ENCODE data around the gene SLC19A1. TPM values are rescaled to one million over a fixed set of nuclear protein-coding genes. Genes with fewer than 3 reads are reported as not detected.

The SLC19A1 gene
- total RNA-seq, 2 experiments from 2014 or later: 53.2 to 60.2 TPM

GRCh38 chr21:45479691-45480675, 62.3 kb downstream of the SLC19A1 start:
- H3K27ac Mint-ChIP-seq: peak overlapping the region; percentile 94
- H3K4me3 Mint-ChIP-seq: peak overlapping the region; percentile 75
- CTCF ChIA-PET: interaction anchor here (3.5 kb wide), 1 partner anchor 112 kb away, joined by 14 read pairs; no protein-coding TSS in a partner anchor
- no peaks in the 10 kb centered on the region for H3K9me3 Mint-ChIP-seq (ENCODE audit: low read depth)
- H3K27me3 Mint-ChIP-seq: no peaks in the 10 kb centered on the region
- ATAC-seq (peak; percentile 9), DNase-seq (peak; percentile 60)
- peaks cover 44% of the 10 kb centered on the region for H3K4me1 Mint-ChIP-seq
- no peaks in the 10 kb centered on the region for H3K36me3 Mint-ChIP-seq

- Mint-ChIP-seq H3K27me3 (no peaks in the 10 kb centered on the region), H3K9me3 (ENCODE audit: low read depth) (peaks cover 3% of the 10 kb centered on the region), H3K36me3 (no peaks in the 10 kb centered on the region), H3K4me1 (peaks cover 40% of the 10 kb centered on the region), H3K4me3 (peak overlapping the region; percentile 75), H3K27ac (peak overlapping the region; percentile 94)
- no peak for ATAC-seq
- CTCF ChIA-PET: interaction anchor here (0.5 to 3.5 kb wide), 8 partner anchors 12 to 495 kb away, joined by 3 to 14 read pairs (median 4); no protein-coding TSS in a partner anchor
- DNase-seq: no peak
These were observed 63.2 kb downstream of the SLC19A1 start for GRCh38 chr21:45478816-45479669.

GRCh38 chr21:45478115-45478801, 64.0 kb downstream of the SLC19A1 start:
- Mint-ChIP-seq H3K9me3 (ENCODE audit: low read depth) (peaks cover 3% of the 10 kb centered on the region), H3K36me3 (no peaks in the 10 kb centered on the region), H3K27ac (peak overlapping the region; percentile 94), H3K4me3 (peak overlapping the region; percentile 75), H3K27me3 (no peaks in the 10 kb centered on the region), H3K4me1 (peaks cover 34% of the 10 kb centered on the region)
- DNase-seq (peak; percentile 87), ATAC-seq (peak; percentile 72)
- CTCF ChIA-PET: interaction anchor here (0.5 to 3.5 kb wide), 11 partner anchors 11 to 495 kb away, joined by 3 to 14 read pairs (median 3); no protein-coding TSS in a partner anchor

DNA sequence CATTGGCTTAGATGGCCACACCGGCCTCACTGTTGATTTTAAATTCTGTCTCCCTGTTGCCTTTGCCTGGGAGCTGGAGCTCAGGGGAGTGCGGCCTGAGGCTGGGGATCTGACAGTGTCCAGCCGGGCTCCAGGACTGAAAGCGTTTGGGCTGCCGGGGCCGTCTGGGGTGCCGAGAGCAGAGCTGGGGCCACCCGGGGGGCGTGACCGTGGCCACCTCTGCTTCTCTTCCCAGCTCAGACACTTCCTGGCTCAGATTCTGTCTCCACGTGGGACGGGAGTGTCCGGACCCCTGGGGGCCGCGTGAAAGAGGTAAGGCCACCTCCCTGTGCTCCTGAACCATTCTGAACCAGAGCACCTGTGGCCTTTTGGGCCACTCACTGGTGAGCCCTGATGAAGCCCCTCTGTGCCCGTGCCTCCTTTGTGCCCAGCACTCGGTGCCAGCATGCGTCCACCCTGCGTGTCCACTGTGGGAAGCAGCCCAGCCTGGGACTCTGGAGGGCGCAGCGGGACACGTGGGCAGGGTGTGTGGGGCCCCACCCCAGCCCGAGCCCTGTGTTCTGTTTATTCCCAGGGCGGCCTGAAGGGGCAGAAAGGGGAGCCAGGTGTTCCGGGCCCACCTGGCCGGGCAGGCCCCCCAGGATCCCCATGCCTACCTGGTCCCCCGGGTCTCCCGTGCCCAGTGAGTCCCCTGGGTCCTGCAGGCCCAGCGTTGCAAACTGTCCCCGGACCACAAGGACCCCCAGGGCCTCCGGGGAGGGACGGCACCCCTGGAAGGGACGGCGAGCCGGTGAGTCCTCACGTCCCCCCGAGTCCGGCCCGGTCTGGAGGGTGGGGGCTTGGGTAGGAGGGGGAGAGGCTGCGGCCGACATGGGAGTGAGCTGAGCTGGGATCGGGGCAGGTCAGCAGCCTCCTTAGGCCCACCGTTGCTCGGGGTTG, 64.8 kb downstream of the SLC19A1 start:
- Mint-ChIP-seq H3K4me3 (peak overlapping the region; percentile 75), H3K36me3 (no peaks in the 10 kb centered on the region), H3K27ac (peak overlapping the region; percentile 94), H3K4me1 (peaks cover 28% of the 10 kb centered on the region), H3K27me3 (no peaks in the 10 kb centered on the region), H3K9me3 (ENCODE audit: low read depth) (peaks cover 3% of the 10 kb centered on the region)
- no peak for DNase-seq
- CTCF ChIA-PET: interaction anchor here (0.8 to 3.5 kb wide), 8 partner anchors 11 to 339 kb away, joined by 3 to 14 read pairs (median 4); no protein-coding TSS in a partner anchor
- ATAC-seq: no peak

DNA sequence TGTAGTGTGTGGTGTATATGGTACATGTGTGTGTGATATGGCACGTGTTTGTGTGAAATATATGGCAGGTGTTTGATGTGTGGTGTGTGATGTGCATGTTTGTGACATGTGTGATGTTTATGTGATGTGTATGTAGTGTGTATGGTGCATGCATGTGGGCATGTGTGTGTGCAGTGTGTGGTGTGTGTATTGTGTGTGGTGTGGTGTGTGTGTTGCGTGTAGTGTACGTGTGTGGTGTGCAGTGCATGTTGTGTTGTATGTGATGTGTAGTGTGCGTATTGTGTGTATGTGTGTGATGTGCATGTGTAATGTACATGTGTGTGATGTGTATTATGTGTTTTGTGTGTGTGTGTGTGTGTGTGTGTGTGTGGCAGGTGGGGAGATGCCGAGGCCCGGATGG, 65.7 kb downstream of the SLC19A1 start:
- Mint-ChIP-seq H3K4me1 (peaks cover 24% of the 10 kb centered on the region), H3K36me3 (no peaks in the 10 kb centered on the region), H3K9me3 (ENCODE audit: low read depth) (peaks cover 3% of the 10 kb centered on the region), H3K27ac (no peak overlapping the region), H3K4me3 (no peak overlapping the region), H3K27me3 (no peaks in the 10 kb centered on the region)
- CTCF ChIA-PET: no interaction called here
- DNase-seq: no peak
- ATAC-seq: no peak

- peaks cover 26% of the 10 kb centered on the region for H3K4me1 Mint-ChIP-seq
- CTCF ChIA-PET: no interaction called here
- DNase-seq: no peak
- no peaks in the 10 kb centered on the region for H3K36me3 Mint-ChIP-seq
- no peaks in the 10 kb centered on the region for H3K27me3 Mint-ChIP-seq
- H3K27ac Mint-ChIP-seq: no peak overlapping the region
- ATAC-seq: no peak
- peaks cover 3% of the 10 kb centered on the region for H3K9me3 Mint-ChIP-seq (ENCODE audit: low read depth)
- no peak overlapping the region for H3K4me3 Mint-ChIP-seq
These were observed 66.3 kb downstream of the SLC19A1 start for GRCh38 chr21:45475797-45476570.

- peaks cover 26% of the 10 kb centered on the region for H3K4me1 Mint-ChIP-seq
- H3K27me3 Mint-ChIP-seq: no peaks in the 10 kb centered on the region
- no peak for ATAC-seq
- H3K36me3 Mint-ChIP-seq: no peaks in the 10 kb centered on the region
- CTCF ChIA-PET: no interaction called here
- no peak overlapping the region for H3K27ac Mint-ChIP-seq
- H3K9me3 Mint-ChIP-seq (ENCODE audit: low read depth): peaks cover 3% of the 10 kb centered on the region
- no peak for DNase-seq
- H3K4me3 Mint-ChIP-seq: no peak overlapping the region
These were observed 67.1 kb downstream of the SLC19A1 start for GRCh38 chr21:45475004-45475685.

- CTCF ChIA-PET: no interaction called here
- Mint-ChIP-seq H3K27ac (no peak overlapping the region), H3K27me3 (no peaks in the 10 kb centered on the region), H3K4me1 (peaks cover 21% of the 10 kb centered on the region), H3K36me3 (no peaks in the 10 kb centered on the region), H3K4me3 (no peak overlapping the region), H3K9me3 (ENCODE audit: low read depth) (peaks cover 3% of the 10 kb centered on the region)
- DNase-seq (no peak), ATAC-seq (no peak)
These were observed 67.8 kb downstream of the SLC19A1 start for GRCh38 chr21:45474323-45474950.

GRCh38 chr21:45473496-45474322, 68.5 kb downstream of the SLC19A1 start:
- ATAC-seq (no peak), DNase-seq (no peak)
- Mint-ChIP-seq H3K27me3 (no peaks in the 10 kb centered on the region), H3K27ac (no peak overlapping the region), H3K36me3 (no peaks in the 10 kb centered on the region), H3K9me3 (ENCODE audit: low read depth) (peaks cover 3% of the 10 kb centered on the region), H3K4me1 (peaks cover 14% of the 10 kb centered on the region), H3K4me3 (no peak overlapping the region)
- CTCF ChIA-PET: no interaction called here
